HCT116 (cell line): ENCODE data around the gene DENND1A. TPM values are rescaled to one million over a fixed set of nuclear protein-coding genes. Genes with fewer than 3 reads are reported as not detected.

Source experiments
- ATAC-seq: fragments of 200-7000 bp; cut with Tn5 transposase; 2 replicates; pipeline ENCODE4 v1.9.1; 2020; ENCODE audit warnings: mild to moderate bottlenecking, moderate library complexity
- BruUV-seq: library from RNA; stranded (reverse); fragments of 400-500 nt; replicated peaks from 2 replicates; lab custom pipeline; 2021; lab: Mats Ljungman, UMichigan
- CTCF ChIA-PET: fragments of 300-600 bp; sonication (Branson Sonifier 250); formaldehyde crosslinking; loops from one replicate; lab custom pipeline; 2021; ENCODE audit warnings: antibody characterized with exemption; lab: Charles Lee
- POLR2A ChIA-PET: fragments of 300-600, 350-600 bp; sonication (Branson Sonifier 250); formaldehyde crosslinking; loops from one replicate; lab custom pipeline; 2021; ENCODE audit warnings: antibody characterized with exemption; lab: Charles Lee
- RAD21 ChIA-PET, 2 experiments: fragments of 300-600 bp; sonication (Branson Sonifier 250); formaldehyde crosslinking; loops; one replicate each; lab custom pipeline; 2023; ENCODE audit warnings: low total read pairs in 2 of 2; ENCODE audit not compliant: uncharacterized antibody in 2 of 2, unreplicated experiment in 2 of 2, low non-redundant PET in 1 of 2; lab: Charles Lee
- DNase-seq: peaks from one replicate; pipeline ENCODE4 v3.0.0-alpha.2; 2010; ENCODE audit warnings: low read depth, low spot score
- H2AFZ ChIP-seq: fragments of 200-600 bp; shearing (Covaris generic), sonication (generic); 2 replicates; pipeline ENCODE4 v1.6.1; 2017; ENCODE audit warnings: low read depth, mixed run types, mixed read lengths, antibody characterized with exemption, low read length; ENCODE audit not compliant: poor library complexity, severe bottlenecking
- H3K27ac ChIP-seq: 2 replicates; pipeline ENCODE4 v1.5.1; 2012; ENCODE audit warnings: low read depth, low read length
- H3K27me3 ChIP-seq: fragments of 200-600 bp; sonication (generic); 2 replicates; pipeline ENCODE4 v1.6.1; 2016; ENCODE audit warnings: mixed run types, low read length, mixed read lengths; ENCODE audit not compliant: insufficient read depth
- H3K36me3 ChIP-seq, 2 experiments: fragments of 200-500 bp in 1 of 2; fragments of 200-600 bp in 1 of 2; sonication (Bioruptor generic) in 1 of 2; sonication (generic) in 1 of 2; 2 replicates each; pipeline versions ENCODE4 v1.5.1 to v1.6.1; 2014 to 2016; ENCODE audit warnings: low read length in 2 of 2, inconsistent platforms in 1 of 2, mixed read lengths in 1 of 2, mixed run types in 1 of 2; ENCODE audit not compliant: insufficient read depth in 2 of 2, control insufficient read depth in 1 of 2
- H3K4me1 ChIP-seq, 2 experiments: fragments of 200-600 bp in 1 of 2; sonication (generic) in 1 of 2; 2 replicates each; pipeline versions ENCODE4 v1.5.1 to v1.6.1; 2012 to 2017; ENCODE audit warnings: low read length in 2 of 2, inconsistent platforms in 1 of 2, mild to moderate bottlenecking in 1 of 2, mixed read lengths in 1 of 2, mixed run types in 1 of 2, moderate library complexity in 1 of 2; ENCODE audit not compliant: insufficient read depth in 2 of 2, control insufficient read depth in 1 of 2
- H3K4me2 ChIP-seq: fragments of 200-600 bp; sonication (generic); 2 replicates; pipeline ENCODE4 v1.6.1; 2017; ENCODE audit warnings: mixed run types, low read length, mixed read lengths
- H3K4me3 ChIP-seq, 2 experiments: fragments of 200-600 bp in 1 of 2; sonication (generic) in 1 of 2; replicated peaks in 1 of 2; 2 replicates each; pipeline ENCODE4 v1.5.1; 2011 to 2016; ENCODE audit warnings: low read length in 2 of 2, control low read depth in 1 of 2, low read depth in 1 of 2, mild to moderate bottlenecking in 1 of 2, mixed read lengths in 1 of 2, mixed run types in 1 of 2
- H3K79me2 ChIP-seq: fragments of 200-600 bp; sonication (generic); 2 replicates; pipeline ENCODE4 v1.6.1; 2017; ENCODE audit warnings: mild to moderate bottlenecking, mixed run types, low read length, moderate library complexity, mixed read lengths; ENCODE audit not compliant: insufficient read depth
- H3K9ac ChIP-seq: fragments of 200-600 bp; sonication (generic); 2 replicates; pipeline ENCODE4 v1.6.1; 2016; ENCODE audit warnings: low read length, mixed read lengths
- H3K9me2 ChIP-seq: fragments of 200-600 bp; sonication (generic), shearing (Covaris generic); 2 replicates; pipeline ENCODE4 v1.6.1; 2017; ENCODE audit warnings: mixed run types, mild to moderate bottlenecking, moderate library complexity; ENCODE audit not compliant: insufficient read depth
- H3K9me3 ChIP-seq, 2 experiments: fragments of 200-500 bp in 1 of 2; fragments of 200-600 bp in 1 of 2; sonication (Bioruptor generic) in 1 of 2; sonication (generic) in 1 of 2; 2 replicates each; pipeline ENCODE4 v1.6.1; 2014 to 2017; ENCODE audit warnings: low read length in 2 of 2, mixed read lengths in 2 of 2, inconsistent platforms in 1 of 2, low read depth in 1 of 2, mild to moderate bottlenecking in 1 of 2, mixed run types in 1 of 2, moderate library complexity in 1 of 2; ENCODE audit not compliant: control insufficient read depth in 1 of 2, insufficient read depth in 1 of 2
- H4K20me1 ChIP-seq: fragments of 200-600 bp; sonication (generic), shearing (Covaris generic); 2 replicates; pipeline ENCODE4 v1.6.1; 2017; ENCODE audit warnings: mixed run types, mild to moderate bottlenecking, moderate library complexity; ENCODE audit not compliant: insufficient read depth
- CEBPB ChIP-seq: IDR thresholded peaks from 2 replicates; pipeline ENCODE4 v1.6.1; 2012; ENCODE audit warnings: low read depth
- EGR1 ChIP-seq: IDR thresholded peaks from 2 replicates; pipeline ENCODE4 v1.6.1; 2012; ENCODE audit warnings: low read depth
- EZH2 ChIP-seq: fragments of 200-600 bp; sonication (generic); IDR thresholded peaks from 2 replicates; pipeline ENCODE4 v1.6.1; 2017; ENCODE audit warnings: antibody characterized with exemption, mixed run types
- FOSL1 ChIP-seq: IDR thresholded peaks from 2 replicates; pipeline ENCODE4 v1.6.1; 2012; ENCODE audit warnings: low read depth
- SIN3A ChIP-seq: IDR thresholded peaks from 2 replicates; pipeline ENCODE4 v1.6.1; 2012; ENCODE audit warnings: low read depth
- SP1 ChIP-seq: IDR thresholded peaks from 2 replicates; pipeline ENCODE4 v1.6.1; 2012; ENCODE audit warnings: low read depth
- TCF7L2 ChIP-seq: IDR thresholded peaks from 2 replicates; pipeline ENCODE4 v1.7.0; 2011; ENCODE audit warnings: borderline replicate concordance, inconsistent platforms; ENCODE audit not compliant: insufficient read depth, insufficient read length; ENCODE audit errors: extremely low read depth
- ZFX ChIP-seq: fragments of 450-650 bp; IDR thresholded peaks from 2 replicates; pipeline ENCODE4 v1.6.1; 2017
- ZNF274 ChIP-seq: fragments of 200-500 bp; sonication (Bioruptor generic); IDR thresholded peaks from 2 replicates; pipeline ENCODE4 v1.6.1; 2014; ENCODE audit warnings: mild to moderate bottlenecking, low read depth, low read length, inconsistent platforms
- intact Hi-C: fragments of 100-400 bp; cut with micrococcal nuclease; formaldehyde crosslinking; loops from 2 replicates; pipeline ENCODE4 v1.10.0; 2022
- total RNA-seq: library from RNA; stranded (reverse); gene quantifications from one replicate; pipeline ENCODE4 v1.2.1, GENCODE V29; 2021; ENCODE audit not compliant: unreplicated experiment
- TF ChIP-seq, protein P1 (sequence below): IDR thresholded peaks from 2 replicates; pipeline ENCODE4 v1.6.1; 2012
- TF ChIP-seq, protein P2 (sequence below): IDR thresholded peaks from 2 replicates; pipeline ENCODE4 v1.6.1; 2011; ENCODE audit warnings: mild to moderate bottlenecking, low read length, moderate library complexity; ENCODE audit not compliant: insufficient replicate concordance; ENCODE audit errors: extremely low read depth
- TF ChIP-seq, protein P3 (sequence below): IDR thresholded peaks from 2 replicates; pipeline ENCODE4 v1.6.1; 2012; ENCODE audit warnings: low read depth

DENND1A gene
- total RNA-seq, 1 experiment from 2014 or later, result 33.0 TPM

DNA sequence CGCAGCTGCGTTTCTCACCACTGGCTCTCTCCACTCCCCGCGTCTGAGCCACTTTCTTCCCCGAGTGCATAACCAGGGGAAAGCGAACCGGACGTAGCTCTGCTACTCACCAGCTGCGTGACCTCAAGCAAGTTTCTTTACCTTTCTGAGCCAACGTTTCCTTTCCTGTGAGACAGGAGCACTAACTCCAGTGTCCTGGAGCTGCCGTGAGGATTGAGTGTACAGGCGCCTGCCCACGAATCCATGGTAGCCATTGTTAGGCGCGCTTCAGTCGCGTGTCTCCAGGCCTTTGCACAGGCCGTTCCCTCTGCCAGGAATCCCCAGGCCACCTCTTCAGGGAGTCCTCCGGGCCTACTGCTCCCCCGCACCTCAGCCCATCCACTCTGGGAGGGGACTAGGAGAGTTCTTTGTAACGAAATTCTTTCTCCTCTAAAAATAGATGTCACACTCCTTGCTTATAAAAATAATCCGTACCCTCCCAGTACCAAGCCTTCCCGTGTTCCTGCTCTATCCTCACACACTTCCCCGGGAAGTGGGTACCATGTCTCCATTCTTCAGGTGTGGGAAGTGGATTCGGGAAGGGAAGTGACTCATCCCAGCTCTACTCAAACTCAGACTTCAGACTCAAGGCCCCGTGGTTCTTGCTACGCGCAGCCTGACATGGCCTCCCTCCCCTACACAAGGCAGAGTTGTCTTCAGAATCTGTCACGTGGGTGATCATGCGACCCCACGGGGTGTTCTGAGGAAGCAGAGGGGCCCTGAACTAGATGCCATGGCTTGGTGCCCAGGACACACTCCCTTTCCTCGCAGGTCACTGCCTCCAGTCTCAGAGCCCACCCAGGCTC is 590.0 kb downstream of the DENND1A start (continued):
- TF ChIP-seq ZFX (no peak), SP1 (no peak), CEBPB (no peak)
- TF ChIP-seq, protein P1, sequence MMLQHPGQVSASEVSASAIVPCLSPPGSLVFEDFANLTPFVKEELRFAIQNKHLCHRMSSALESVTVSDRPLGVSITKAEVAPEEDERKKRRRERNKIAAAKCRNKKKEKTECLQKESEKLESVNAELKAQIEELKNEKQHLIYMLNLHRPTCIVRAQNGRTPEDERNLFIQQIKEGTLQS, result no peak
- TF ChIP-seq, protein P2, sequence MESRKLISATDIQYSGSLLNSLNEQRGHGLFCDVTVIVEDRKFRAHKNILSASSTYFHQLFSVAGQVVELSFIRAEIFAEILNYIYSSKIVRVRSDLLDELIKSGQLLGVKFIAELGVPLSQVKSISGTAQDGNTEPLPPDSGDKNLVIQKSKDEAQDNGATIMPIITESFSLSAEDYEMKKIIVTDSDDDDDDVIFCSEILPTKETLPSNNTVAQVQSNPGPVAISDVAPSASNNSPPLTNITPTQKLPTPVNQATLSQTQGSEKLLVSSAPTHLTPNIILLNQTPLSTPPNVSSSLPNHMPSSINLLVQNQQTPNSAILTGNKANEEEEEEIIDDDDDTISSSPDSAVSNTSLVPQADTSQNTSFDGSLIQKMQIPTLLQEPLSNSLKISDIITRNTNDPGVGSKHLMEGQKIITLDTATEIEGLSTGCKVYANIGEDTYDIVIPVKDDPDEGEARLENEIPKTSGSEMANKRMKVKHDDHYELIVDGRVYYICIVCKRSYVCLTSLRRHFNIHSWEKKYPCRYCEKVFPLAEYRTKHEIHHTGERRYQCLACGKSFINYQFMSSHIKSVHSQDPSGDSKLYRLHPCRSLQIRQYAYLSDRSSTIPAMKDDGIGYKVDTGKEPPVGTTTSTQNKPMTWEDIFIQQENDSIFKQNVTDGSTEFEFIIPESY, result no peak

DNA sequence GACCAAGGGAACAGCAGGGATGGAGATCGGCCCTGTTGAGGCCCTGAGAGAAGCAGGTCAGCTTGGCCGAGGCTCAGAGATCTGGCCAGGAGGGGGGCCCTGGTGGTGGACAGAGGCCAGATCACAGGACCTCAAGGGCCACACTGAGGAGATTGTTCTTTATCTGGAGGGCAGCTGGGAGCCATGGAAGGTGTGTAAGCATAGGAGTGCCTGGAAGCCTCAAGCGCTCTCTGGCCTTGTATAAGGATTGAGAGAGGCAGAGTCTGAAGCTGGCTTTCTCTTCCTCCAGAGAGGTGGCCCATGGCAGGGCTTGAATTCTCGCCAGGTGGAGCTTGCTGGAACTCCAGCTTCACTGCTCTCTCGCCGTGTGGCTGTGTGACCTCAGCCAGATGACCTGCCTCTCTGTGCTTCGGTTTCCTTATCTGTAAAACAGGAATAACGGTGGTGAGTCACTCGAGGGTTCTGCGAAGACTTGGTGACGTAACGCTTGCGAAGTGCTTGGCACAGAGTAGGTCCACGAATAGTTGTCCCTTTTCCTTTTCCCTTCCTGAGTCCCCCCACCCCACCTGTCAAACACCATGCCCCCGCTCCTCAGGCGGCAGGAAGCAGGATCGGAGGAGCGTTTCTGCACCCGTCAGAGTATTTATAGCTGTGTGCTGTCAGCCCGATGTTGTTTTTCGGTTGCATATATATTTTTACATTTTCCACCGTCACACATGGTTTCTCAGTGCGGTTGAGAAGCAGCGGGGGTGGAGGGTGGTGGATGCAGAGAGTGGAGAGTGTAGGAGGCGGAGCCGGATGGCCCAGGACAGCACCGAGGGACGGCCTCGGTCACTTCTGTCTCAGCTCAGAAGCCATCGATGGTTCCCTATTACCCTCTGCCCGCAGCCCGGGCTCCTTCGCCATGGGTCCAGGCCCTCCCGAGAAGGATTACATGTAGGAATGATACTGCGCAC is 590.9 kb downstream of the DENND1A start:
- no peaks in the 10 kb centered on the region for H3K79me2 ChIP-seq
- ChIA-PET RAD21 (no interaction called here), POLR2A (no interaction called here), CTCF (interaction anchor here (1.1 kb wide), 1 partner anchor 11 kb away, joined by 4 read pairs; no protein-coding TSS in a partner anchor)
- no peaks in the 10 kb centered on the region for H3K36me3 ChIP-seq
- no peaks in the 10 kb centered on the region for H3K9me3 ChIP-seq
- DNase-seq (no peak), ATAC-seq (no peak; the same call in 1 of the 2 replicates)
- peaks cover 5 to 14% of the 10 kb centered on the region in 2 experiments; a peak in 3 of 4 replicates for H3K4me1 ChIP-seq
- H3K9me2 ChIP-seq, result no peaks in the 10 kb centered on the region
- no peak overlapping the region for H2AFZ ChIP-seq
- no peak overlapping the region for H3K4me3 ChIP-seq
- H3K9ac ChIP-seq, result no peak overlapping the region
- H3K27me3 ChIP-seq, result no peaks in the 10 kb centered on the region
- H3K4me2 ChIP-seq, result no peak overlapping the region
- no TSS peak for BruUV-seq
- H3K27ac ChIP-seq, result no peak overlapping the region
- intact Hi-C loops, result no loop called here
- H4K20me1 ChIP-seq, result no peaks in the 10 kb centered on the region
- TF ChIP-seq EZH2 (no peak), ZFX (no peak), FOSL1 (no peak), SIN3A (no peak), TCF7L2 (no peak), EGR1 (no peak), ZNF274 (no peak), CEBPB (no peak)
- TF ChIP-seq, protein P2, result no peak
- TF ChIP-seq, protein P3, sequence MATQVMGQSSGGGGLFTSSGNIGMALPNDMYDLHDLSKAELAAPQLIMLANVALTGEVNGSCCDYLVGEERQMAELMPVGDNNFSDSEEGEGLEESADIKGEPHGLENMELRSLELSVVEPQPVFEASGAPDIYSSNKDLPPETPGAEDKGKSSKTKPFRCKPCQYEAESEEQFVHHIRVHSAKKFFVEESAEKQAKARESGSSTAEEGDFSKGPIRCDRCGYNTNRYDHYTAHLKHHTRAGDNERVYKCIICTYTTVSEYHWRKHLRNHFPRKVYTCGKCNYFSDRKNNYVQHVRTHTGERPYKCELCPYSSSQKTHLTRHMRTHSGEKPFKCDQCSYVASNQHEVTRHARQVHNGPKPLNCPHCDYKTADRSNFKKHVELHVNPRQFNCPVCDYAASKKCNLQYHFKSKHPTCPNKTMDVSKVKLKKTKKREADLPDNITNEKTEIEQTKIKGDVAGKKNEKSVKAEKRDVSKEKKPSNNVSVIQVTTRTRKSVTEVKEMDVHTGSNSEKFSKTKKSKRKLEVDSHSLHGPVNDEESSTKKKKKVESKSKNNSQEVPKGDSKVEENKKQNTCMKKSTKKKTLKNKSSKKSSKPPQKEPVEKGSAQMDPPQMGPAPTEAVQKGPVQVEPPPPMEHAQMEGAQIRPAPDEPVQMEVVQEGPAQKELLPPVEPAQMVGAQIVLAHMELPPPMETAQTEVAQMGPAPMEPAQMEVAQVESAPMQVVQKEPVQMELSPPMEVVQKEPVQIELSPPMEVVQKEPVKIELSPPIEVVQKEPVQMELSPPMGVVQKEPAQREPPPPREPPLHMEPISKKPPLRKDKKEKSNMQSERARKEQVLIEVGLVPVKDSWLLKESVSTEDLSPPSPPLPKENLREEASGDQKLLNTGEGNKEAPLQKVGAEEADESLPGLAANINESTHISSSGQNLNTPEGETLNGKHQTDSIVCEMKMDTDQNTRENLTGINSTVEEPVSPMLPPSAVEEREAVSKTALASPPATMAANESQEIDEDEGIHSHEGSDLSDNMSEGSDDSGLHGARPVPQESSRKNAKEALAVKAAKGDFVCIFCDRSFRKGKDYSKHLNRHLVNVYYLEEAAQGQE, result no peak
